Left cardiac atrium (tissue), 4 donors: ENCODE results near the gene SCRN1. TPM values are rescaled to one million over a fixed set of nuclear protein-coding genes. Genes with fewer than 3 reads are reported as not detected.

Source experiments
- ATAC-seq, 2 donors: fragments of 200-7000 bp; cut with Tn5 transposase; one replicate each; pipeline ENCODE4 v1.9.1; 2020; ENCODE audit warnings: mild to moderate bottlenecking in 2 of 2, moderate library complexity in 2 of 2
- DNase-seq: peaks from one replicate; pipeline ENCODE4 v3.0.0-alpha.2; 2020
- intact Hi-C, 2 donors: fragments of 100-400 bp; cut with DNase I; formaldehyde crosslinking; loops; one replicate each; pipeline versions ENCODE4 v1.14.1 to v1.15.1; 2022 to 2023
- long read RNA-seq: library from polyadenylated mRNA; unstranded; transcript quantifications from one replicate; pipeline ENCODE4 v2.0.0, GENCODE V29; 2021
- total RNA-seq, 2 donors: library from RNA; stranded (reverse); fragmentation: NEBNext Ultra II Directional; extraction: Animal tissue kit (Norgen Biotek cat#: 25700); gene quantifications; one replicate each; pipeline ENCODE4 v1.2.1, GENCODE V29; 2021
- donor health status: DM: no; HTN: yes; CAD: no.
- donor health status: DM: no; HTN: yes; CAD: no; lungs with severe emphysema.
- donor health status: DM: yes; HTN: yes; CAD: no.
- donor health status: Dilated cardiomyopathy.

The SCRN1 gene
- 10 to 100 TPM; 22.9 to 32.1 TPM for total RNA-seq
- long read RNA-seq, full-length matches to known transcripts: 23 of 37 reads
- long read RNA-seq, partial matches to known transcripts: 0 of 37 reads
- long read RNA-seq, other reads (novel, unspliced or antisense): 14 of 37 reads

- ATAC-seq (peak; percentile 73 to 76), DNase-seq (peak; percentile 50)
- intact Hi-C loops: no loop called here
Measured at GRCh38 chr7:29989257-29989995, at the start of gene SCRN1. SCRN1 (minus strand) TSS chr7:29989801; CDS start chr7:29969067, 20,734 bp downstream.

- ATAC-seq (peak in 1 of 2 donors; percentile 71), DNase-seq (no peak)
- intact Hi-C loops: no loop called here
Measured at GRCh38 chr7:30038196-30038980, 48.8 kb upstream of the SCRN1 start.

GRCh38 chr7:30036220-30036619, 46.6 kb upstream of the SCRN1 start:
- intact Hi-C loops: no loop called here
- no peak for DNase-seq
- no peak for ATAC-seq

GRCh38 chr7:30034501-30034900, 44.9 kb upstream of the SCRN1 start:
- ATAC-seq (no peak), DNase-seq (no peak)
- intact Hi-C loops: no loop called here

GRCh38 chr7:30032310-30033125, 42.9 kb upstream of the SCRN1 start:
- ATAC-seq (no peak), DNase-seq (no peak)
- intact Hi-C loops: no loop called here

GRCh38 chr7:30029696-30030095, 40.1 kb upstream of the SCRN1 start:
- ATAC-seq (no peak), DNase-seq (no peak)
- intact Hi-C loops: no loop called here

GRCh38 chr7:30028749-30029635, 39.4 kb upstream of the SCRN1 start:
- intact Hi-C loops: no loop called here
- DNase-seq (peak; percentile 60), ATAC-seq (peak; percentile 42 to 46)

GRCh38 chr7:30028216-30028748, 38.7 kb upstream of the SCRN1 start, which contains the start of gene PLEKHA8:
PLEKHA8 (plus strand) TSS chr7:30028412; CDS start chr7:30028763, 351 bp downstream.
- peak; percentile 87 for DNase-seq
- intact Hi-C loops: no loop called here
- peak; percentile 81 to 83 for ATAC-seq

GRCh38 chr7:30027740-30028215, 38.2 kb upstream of the SCRN1 start:
- ATAC-seq (peak in 1 of 2 donors; percentile 0), DNase-seq (no peak)
- intact Hi-C loops: no loop called here

GRCh38 chr7:30027065-30027456, 37.5 kb upstream of the SCRN1 start:
- DNase-seq (no peak), ATAC-seq (peak in 1 of 2 donors; percentile 26)
- intact Hi-C loops: no loop called here

- ATAC-seq: peak; percentile 93 to 95
- peak; percentile 98 for DNase-seq
- intact Hi-C loops: no loop called here
Measured at GRCh38 chr7:30026229-30027064, 36.8 kb upstream of the SCRN1 start, which contains the start of gene FKBP14. FKBP14 (minus strand) TSS chr7:30026702; CDS start chr7:30026508, 194 bp downstream.

GRCh38 chr7:30023524-30023923, 33.9 kb upstream of the SCRN1 start:
- no peak for ATAC-seq
- DNase-seq: no peak
- intact Hi-C loops: no loop called here

GRCh38 chr7:30022991-30023390, 33.4 kb upstream of the SCRN1 start:
- ATAC-seq (no peak), DNase-seq (no peak)
- intact Hi-C loops: no loop called here

- DNase-seq (no peak), ATAC-seq (no peak)
- intact Hi-C loops: no loop called here
Measured at GRCh38 chr7:30020535-30020934, 30.9 kb upstream of the SCRN1 start.

- ATAC-seq: no peak
- intact Hi-C loops: no loop called here
Measured at GRCh38 chr7:30019960-30020359, 30.4 kb upstream of the SCRN1 start.

GRCh38 chr7:30019387-30019786, 29.8 kb upstream of the SCRN1 start:
- intact Hi-C loops: no loop called here
- ATAC-seq (no peak), DNase-seq (no peak)

More at GRCh38 chr7:30019960-30020359, 30.4 kb upstream of the SCRN1 start:
- DNase-seq: no peak

GRCh38 chr7:30018451-30018850, 28.9 kb upstream of the SCRN1 start:
- no peak for DNase-seq
- no peak for ATAC-seq
- intact Hi-C loops: no loop called here
